Caco-2 (cell line): ENCODE measurements around the gene MLPH. TPM values are rescaled to one million over a fixed set of nuclear protein-coding genes. Genes with fewer than 3 reads are reported as not detected.

Source experiments
- BruUV-seq: library from RNA; stranded (reverse); fragments of 400-500 nt; replicated peaks from 2 replicates; lab custom pipeline; 2021; lab: Mats Ljungman, UMichigan
- CTCF ChIA-PET: fragments of 300-600 bp; sonication (Branson Sonifier 250); formaldehyde crosslinking; loops from one replicate; lab custom pipeline; 2022; ENCODE audit warnings: antibody characterized with exemption; lab: Charles Lee
- POLR2A ChIA-PET: fragments of 300-600 bp; sonication (Branson Sonifier 250); formaldehyde crosslinking; loops from one replicate; lab custom pipeline; 2022; ENCODE audit warnings: antibody characterized with exemption; lab: Charles Lee
- DNase-seq, 2 experiments: peaks; one replicate each; pipeline versions ENCODE4 v3.0.0 to v3.0.0-alpha.2; 2020 to 2022
- H3K27me3 ChIP-seq: replicated peaks from 2 replicates; pipeline ENCODE4 v1.6.0; 2011; ENCODE audit warnings: low read length; ENCODE audit not compliant: control insufficient read depth, insufficient read depth
- H3K36me3 ChIP-seq: 2 replicates; pipeline ENCODE4 v1.5.1; 2011; ENCODE audit warnings: low read length; ENCODE audit not compliant: control insufficient read depth, insufficient read depth
- H3K4me1 ChIP-seq: fragments of 250-450 bp; sonication (Bioruptor Pico); 2 replicates; pipeline ENCODE4 v1.5.1; 2020; ENCODE audit warnings: mild to moderate bottlenecking
- H3K4me3 ChIP-seq: 2 replicates; pipeline ENCODE4 v1.5.1; 2011; ENCODE audit warnings: low read depth, mild to moderate bottlenecking, control low read depth, low read length
- H3K9me3 ChIP-seq: fragments of 250-450 bp; sonication (Bioruptor Pico); 2 replicates; pipeline ENCODE4 v1.5.1; 2020; ENCODE audit warnings: mild to moderate bottlenecking, moderate library complexity
- H3K27ac Mint-ChIP-seq: one replicate; pipeline ENCODE4 v1.8.0; 2022; ENCODE audit warnings: mixed read lengths; ENCODE audit not compliant: unreplicated experiment
- H3K27me3 Mint-ChIP-seq: one replicate; pipeline ENCODE4 v1.8.0; 2022; ENCODE audit warnings: mixed read lengths; ENCODE audit not compliant: insufficient read depth, unreplicated experiment
- H3K36me3 Mint-ChIP-seq: one replicate; pipeline ENCODE4 v1.8.0; 2022; ENCODE audit warnings: mild to moderate bottlenecking, mixed read lengths; ENCODE audit not compliant: insufficient read depth, unreplicated experiment
- H3K4me1 Mint-ChIP-seq: one replicate; pipeline ENCODE4 v1.8.0; 2022; ENCODE audit warnings: low read depth, mixed read lengths; ENCODE audit not compliant: unreplicated experiment
- H3K4me3 Mint-ChIP-seq: one replicate; pipeline ENCODE4 v1.8.0; 2022; ENCODE audit warnings: mild to moderate bottlenecking, moderate library complexity, mixed read lengths; ENCODE audit not compliant: unreplicated experiment
- H3K9me3 Mint-ChIP-seq: one replicate; pipeline ENCODE4 v1.8.0; 2022; ENCODE audit warnings: mixed read lengths; ENCODE audit not compliant: unreplicated experiment
- CTCF ChIP-seq, 2 experiments: fragments of 200-600 bp in 1 of 2; IDR thresholded peaks; 1 replicate in 1 of 2; 2 replicates in 1 of 2; pipeline versions ENCODE4 v1.5.1 to v1.8.0; 2011 to 2022; ENCODE audit warnings: antibody characterized with exemption in 1 of 2, control low read depth in 1 of 2, inconsistent platforms in 1 of 2, low read depth in 1 of 2, low read length in 1 of 2, mild to moderate bottlenecking in 1 of 2, moderate library complexity in 1 of 2; ENCODE audit not compliant: insufficient read depth in 1 of 2, severe bottlenecking in 1 of 2, unreplicated experiment in 1 of 2
- intact Hi-C: fragments of 100-400 bp; cut with micrococcal nuclease; formaldehyde crosslinking; loops from one replicate; pipeline ENCODE4 v1.10.0; 2022; ENCODE audit not compliant: unreplicated experiment
- total RNA-seq: library from RNA; stranded (reverse); gene quantifications from 2 replicates; pipeline ENCODE4 v1.2.3, GENCODE V29; 2022

Gene MLPH
- total RNA-seq, 1 experiment from 2014 or later = not detected

GRCh38 chr2:237488901-237489860 is 2.1 kb downstream of the MLPH start:
- H3K36me3 ChIP-seq = no peaks in the 10 kb centered on the region
- POLR2A ChIA-PET = no interaction called here
- no peak for DNase-seq
- no peaks in the 10 kb centered on the region for H3K4me1 ChIP-seq
- intact Hi-C loops = no loop called here
- Mint-ChIP-seq H3K27me3 (peaks cover 4% of the 10 kb centered on the region), H3K36me3 (no peaks in the 10 kb centered on the region), H3K27ac (no peak overlapping the region), H3K4me3 (no peak overlapping the region), H3K4me1 (no peaks in the 10 kb centered on the region), H3K9me3 (peaks cover 17% of the 10 kb centered on the region)
- BruUV-seq = no TSS peak
- no peak overlapping the region for H3K4me3 ChIP-seq
- H3K27me3 ChIP-seq = no peaks in the 10 kb centered on the region; the same call in 1 of the 2 replicates
- CTCF ChIA-PET = interaction anchor here (0.6 kb wide), 1 partner anchor 83 kb away, joined by 3 read pairs; no protein-coding TSS in a partner anchor
- H3K9me3 ChIP-seq = peaks cover 4% of the 10 kb centered on the region; the same call in 1 of the 2 replicates
- TF ChIP-seq CTCF (IDR thresholded peaks at IDR 0.05; ENCODE audit: insufficient read depth in 1 of 2, low read depth in 1 of 2, low read length in 1 of 2, severe bottlenecking in 1 of 2, unreplicated experiment in 1 of 2) = no peak

DNA sequence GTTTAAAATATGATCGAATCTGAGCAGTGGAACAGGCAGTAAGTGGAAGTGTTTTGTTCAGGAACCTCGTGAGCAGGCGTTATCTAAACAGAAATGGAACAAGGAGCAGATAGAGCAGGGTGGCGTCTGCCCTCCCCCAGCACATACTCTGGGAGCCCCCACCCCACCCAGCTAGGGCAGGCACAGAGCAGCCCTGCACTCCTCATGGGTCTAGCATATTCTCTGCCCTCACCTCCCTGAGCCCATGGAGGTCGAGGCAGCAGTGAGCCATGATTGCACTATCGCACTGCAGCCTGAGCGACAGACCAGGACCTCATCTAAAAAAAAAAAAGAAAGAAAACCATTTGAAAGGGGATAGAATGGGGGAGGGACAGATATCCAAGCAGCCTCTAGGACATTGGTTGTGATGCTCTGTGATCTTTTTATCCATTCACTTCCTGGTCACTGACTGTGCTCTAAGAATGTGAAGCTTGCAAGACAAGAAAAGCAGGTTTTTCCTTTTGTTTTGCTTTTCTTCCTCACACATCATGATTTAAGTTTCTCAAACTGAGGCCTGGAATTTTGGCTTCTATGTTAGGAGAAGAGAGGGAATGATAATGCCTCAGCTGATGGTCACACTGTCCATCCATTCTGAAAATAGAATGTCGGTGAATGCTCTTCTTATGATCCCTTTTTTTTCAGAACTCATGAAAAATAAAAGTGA is 3.1 kb downstream of the MLPH start:
- TF ChIP-seq CTCF (IDR thresholded peaks at IDR 0.05; ENCODE audit: insufficient read depth in 1 of 2, low read depth in 1 of 2, low read length in 1 of 2, severe bottlenecking in 1 of 2, unreplicated experiment in 1 of 2) = no peak
- Mint-ChIP-seq H3K4me3 (no peak overlapping the region), H3K36me3 (no peaks in the 10 kb centered on the region), H3K4me1 (no peaks in the 10 kb centered on the region), H3K27me3 (peaks cover 2% of the 10 kb centered on the region), H3K27ac (no peak overlapping the region), H3K9me3 (peaks cover 17% of the 10 kb centered on the region)
- Histone ChIP-seq H3K36me3 (no peaks in the 10 kb centered on the region), H3K4me3 (no peak overlapping the region), H3K9me3 (peaks cover 4% of the 10 kb centered on the region; the same call in 1 of the 2 replicates), H3K4me1 (no peaks in the 10 kb centered on the region), H3K27me3 (no peaks in the 10 kb centered on the region; the same call in 1 of the 2 replicates)
- peak in 1 of 2 experiments; percentile 24 for DNase-seq
- CTCF ChIA-PET = interaction anchor here (0.6 kb wide), 1 partner anchor 82 kb away, joined by 3 read pairs; no protein-coding TSS in a partner anchor
- BruUV-seq = no TSS peak
- intact Hi-C loops = no loop called here
- POLR2A ChIA-PET = no interaction called here

GRCh38 chr2:237490795-237491194 is 3.7 kb downstream of the MLPH start:
- H3K36me3 Mint-ChIP-seq = no peaks in the 10 kb centered on the region
- H3K4me1 Mint-ChIP-seq = no peaks in the 10 kb centered on the region
- H3K36me3 ChIP-seq = no peaks in the 10 kb centered on the region
- peaks cover 17% of the 10 kb centered on the region for H3K9me3 Mint-ChIP-seq
- DNase-seq = no peak
- H3K4me3 ChIP-seq = no peak overlapping the region
- H3K4me1 ChIP-seq = no peaks in the 10 kb centered on the region
- H3K27me3 Mint-ChIP-seq = peaks cover 3% of the 10 kb centered on the region
- no peak for TF ChIP-seq CTCF (IDR thresholded peaks at IDR 0.05; ENCODE audit: insufficient read depth in 1 of 2, low read depth in 1 of 2, low read length in 1 of 2, severe bottlenecking in 1 of 2, unreplicated experiment in 1 of 2)
- H3K9me3 ChIP-seq = peaks cover 4% of the 10 kb centered on the region; the same call in 1 of the 2 replicates
- intact Hi-C loops = no loop called here
- BruUV-seq = no TSS peak
- POLR2A ChIA-PET = no interaction called here
- H3K27ac Mint-ChIP-seq = no peak overlapping the region
- H3K4me3 Mint-ChIP-seq = no peak overlapping the region
- no peaks in the 10 kb centered on the region; the same call in 1 of the 2 replicates for H3K27me3 ChIP-seq
- CTCF ChIA-PET = no interaction called here
